Astrocyte (in vitro differentiated cells and primary cell): ENCODE results near the gene JMJD7. TPM values are rescaled to one million over a fixed set of nuclear protein-coding genes. Genes with fewer than 3 reads are reported as not detected.

Source experiments
- DNase-seq: peaks from one replicate; pipeline ENCODE4 v3.0.0-alpha.2; 2010; ENCODE audit warnings: low read depth
- FAIRE-seq: peaks from 2 replicates; lab custom pipeline; 2011; peaks lifted over from hg19 to GRCh38; lab: Jason Lieb, UNC
- H2AFZ ChIP-seq: 2 replicates; pipeline ENCODE4 v1.6.0; 2012; ENCODE audit warnings: low read depth, low read length, inconsistent platforms
- H3K27ac ChIP-seq: 2 replicates; pipeline ENCODE4 v1.5.1; 2011; ENCODE audit warnings: low read depth, low read length, inconsistent platforms
- H3K27me3 ChIP-seq: 2 replicates; pipeline ENCODE4 v1.6.0; 2011; ENCODE audit warnings: low read length, inconsistent platforms; ENCODE audit not compliant: insufficient read depth
- H3K36me3 ChIP-seq: 2 replicates; pipeline ENCODE4 v1.5.1; 2011; ENCODE audit warnings: low read length, inconsistent platforms; ENCODE audit not compliant: insufficient read depth
- H3K4me1 ChIP-seq: 2 replicates; pipeline ENCODE4 v1.5.1; 2011; ENCODE audit warnings: low read length, inconsistent platforms; ENCODE audit not compliant: insufficient read depth
- H3K4me2 ChIP-seq: 2 replicates; pipeline ENCODE4 v1.6.0; 2012; ENCODE audit warnings: low read length, inconsistent platforms
- H3K4me3 ChIP-seq: 2 replicates; pipeline ENCODE4 v1.5.1; 2011; ENCODE audit warnings: low read depth, mild to moderate bottlenecking, low read length, inconsistent platforms; ENCODE audit not compliant: insufficient read depth
- H3K79me2 ChIP-seq: 2 replicates; pipeline ENCODE4 v1.6.0; 2012; ENCODE audit warnings: mild to moderate bottlenecking, low read length, inconsistent platforms; ENCODE audit not compliant: insufficient read depth
- H3K9ac ChIP-seq: 2 replicates; pipeline ENCODE4 v1.6.0; 2012; ENCODE audit warnings: mild to moderate bottlenecking, low read length, inconsistent platforms
- H3K9me3 ChIP-seq: 2 replicates; pipeline ENCODE4 v1.5.1; 2012; ENCODE audit warnings: low read depth, mild to moderate bottlenecking, low read length, inconsistent platforms; ENCODE audit not compliant: insufficient read depth
- H4K20me1 ChIP-seq: 2 replicates; pipeline ENCODE4 v1.6.0; 2012; ENCODE audit warnings: low read length, inconsistent platforms; ENCODE audit not compliant: insufficient read depth
- H3K27ac Mint-ChIP-seq: one replicate; pipeline ENCODE4 v1.8.0; 2021; ENCODE audit warnings: mild to moderate bottlenecking, mixed read lengths; ENCODE audit not compliant: unreplicated experiment
- H3K27me3 Mint-ChIP-seq: one replicate; pipeline ENCODE4 v1.8.0; 2021; ENCODE audit warnings: low read depth, mixed read lengths; ENCODE audit not compliant: unreplicated experiment
- H3K36me3 Mint-ChIP-seq: one replicate; pipeline ENCODE4 v1.8.0; 2021; ENCODE audit warnings: low read depth, mixed read lengths; ENCODE audit not compliant: unreplicated experiment
- H3K4me1 Mint-ChIP-seq: one replicate; pipeline ENCODE4 v1.8.0; 2021; ENCODE audit warnings: low read depth, mixed read lengths; ENCODE audit not compliant: unreplicated experiment
- H3K4me3 Mint-ChIP-seq: one replicate; pipeline ENCODE4 v1.8.0; 2021; ENCODE audit warnings: mild to moderate bottlenecking, moderate library complexity, mixed read lengths; ENCODE audit not compliant: unreplicated experiment
- H3K9me3 Mint-ChIP-seq: one replicate; pipeline ENCODE4 v1.8.0; 2021; ENCODE audit warnings: mild to moderate bottlenecking, mixed read lengths; ENCODE audit not compliant: unreplicated experiment
- EZH2 ChIP-seq: IDR thresholded peaks from 2 replicates; pipeline ENCODE4 v1.6.1; 2012; ENCODE audit warnings: mild to moderate bottlenecking, low read length, inconsistent platforms; ENCODE audit not compliant: insufficient read depth
- total RNA-seq: library from RNA; stranded (reverse); gene quantifications from 2 replicates; pipeline ENCODE4 v1.2.1, GENCODE V29; 2021
- TF ChIP-seq, protein P1 (sequence below): IDR thresholded peaks from 2 replicates; pipeline ENCODE4 v1.5.1; 2011; ENCODE audit warnings: low read depth, mild to moderate bottlenecking, inconsistent platforms, low read length, moderate library complexity; ENCODE audit not compliant: insufficient read depth

The JMJD7 gene
- total RNA-seq, 1 donor from 2014 or later: 7.6 TPM

DNA sequence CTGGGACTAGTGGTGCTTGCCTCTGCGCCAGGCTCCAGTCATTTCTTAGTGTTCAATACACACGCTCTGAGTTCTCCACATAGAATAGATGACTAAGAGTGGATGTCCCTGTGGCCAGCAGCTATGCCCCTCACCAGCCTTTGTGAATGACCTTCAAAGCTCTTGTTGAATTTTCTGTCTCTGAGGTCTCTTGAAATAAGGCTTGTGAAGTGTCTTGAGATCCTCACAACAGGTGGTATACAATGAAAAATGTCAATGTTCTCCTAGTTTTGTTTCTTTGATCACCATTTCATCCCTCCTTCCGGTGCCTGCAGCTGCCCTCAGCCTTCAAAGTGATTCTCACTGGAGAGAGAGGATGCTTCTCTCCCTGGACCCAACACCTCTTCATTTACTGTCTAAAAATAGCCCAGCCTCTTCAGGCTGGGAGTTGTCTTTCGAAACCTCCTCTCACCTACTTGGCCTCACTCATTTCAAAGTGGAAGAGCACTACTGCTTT lies 48.2 kb upstream of the JMJD7 start:
- no peak overlapping the region for H3K4me3 Mint-ChIP-seq
- Histone ChIP-seq H3K4me1 (peaks cover 47% of the 10 kb centered on the region), H4K20me1 (peaks cover 79% of the 10 kb centered on the region), H3K27ac (no peak overlapping the region), H3K79me2 (peaks cover 89% of the 10 kb centered on the region), H3K36me3 (no peaks in the 10 kb centered on the region), H3K9me3 (no peaks in the 10 kb centered on the region), H3K9ac (no peak overlapping the region), H3K4me2 (peak overlapping the region; percentile 12), H3K4me3 (no peak overlapping the region), H2AFZ (no peak overlapping the region), H3K27me3 (no peaks in the 10 kb centered on the region)
- H3K4me1 Mint-ChIP-seq: peaks cover 42% of the 10 kb centered on the region
- no peaks in the 10 kb centered on the region for H3K27me3 Mint-ChIP-seq
- peaks cover 6% of the 10 kb centered on the region for H3K36me3 Mint-ChIP-seq
- TF ChIP-seq, protein P1, sequence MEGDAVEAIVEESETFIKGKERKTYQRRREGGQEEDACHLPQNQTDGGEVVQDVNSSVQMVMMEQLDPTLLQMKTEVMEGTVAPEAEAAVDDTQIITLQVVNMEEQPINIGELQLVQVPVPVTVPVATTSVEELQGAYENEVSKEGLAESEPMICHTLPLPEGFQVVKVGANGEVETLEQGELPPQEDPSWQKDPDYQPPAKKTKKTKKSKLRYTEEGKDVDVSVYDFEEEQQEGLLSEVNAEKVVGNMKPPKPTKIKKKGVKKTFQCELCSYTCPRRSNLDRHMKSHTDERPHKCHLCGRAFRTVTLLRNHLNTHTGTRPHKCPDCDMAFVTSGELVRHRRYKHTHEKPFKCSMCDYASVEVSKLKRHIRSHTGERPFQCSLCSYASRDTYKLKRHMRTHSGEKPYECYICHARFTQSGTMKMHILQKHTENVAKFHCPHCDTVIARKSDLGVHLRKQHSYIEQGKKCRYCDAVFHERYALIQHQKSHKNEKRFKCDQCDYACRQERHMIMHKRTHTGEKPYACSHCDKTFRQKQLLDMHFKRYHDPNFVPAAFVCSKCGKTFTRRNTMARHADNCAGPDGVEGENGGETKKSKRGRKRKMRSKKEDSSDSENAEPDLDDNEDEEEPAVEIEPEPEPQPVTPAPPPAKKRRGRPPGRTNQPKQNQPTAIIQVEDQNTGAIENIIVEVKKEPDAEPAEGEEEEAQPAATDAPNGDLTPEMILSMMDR: no peak
- no peak for TF ChIP-seq EZH2
- FAIRE-seq (no peak), DNase-seq (no peak)
- no peaks in the 10 kb centered on the region for H3K9me3 Mint-ChIP-seq
- H3K27ac Mint-ChIP-seq: no peak overlapping the region

DNA sequence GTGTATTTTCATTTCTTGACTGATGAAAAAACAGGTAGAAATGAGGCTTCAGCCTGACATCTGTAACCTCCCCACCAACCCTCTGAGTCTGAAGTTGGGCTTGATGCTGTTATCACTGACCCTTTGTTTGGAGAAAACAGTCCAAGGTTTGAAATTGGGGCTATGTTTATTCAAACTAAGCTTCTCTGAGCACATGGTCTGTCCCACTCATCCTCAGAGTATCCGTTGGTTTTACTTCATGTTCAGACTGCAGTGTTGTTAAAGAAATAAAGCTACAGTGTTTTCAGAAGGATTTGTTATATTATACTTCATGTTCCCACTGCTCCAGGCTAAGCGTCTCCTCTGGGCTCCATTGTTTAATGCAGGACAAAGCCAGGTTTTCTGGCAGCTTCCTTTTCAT lies 47.6 kb upstream of the JMJD7 start:
- Histone ChIP-seq H3K36me3 (no peaks in the 10 kb centered on the region), H3K4me3 (no peak overlapping the region), H3K4me2 (peak overlapping the region; percentile 12), H3K27ac (no peak overlapping the region), H3K9me3 (no peaks in the 10 kb centered on the region), H3K9ac (no peak overlapping the region), H3K79me2 (peaks cover 89% of the 10 kb centered on the region), H3K4me1 (peaks cover 42% of the 10 kb centered on the region), H3K27me3 (no peaks in the 10 kb centered on the region), H4K20me1 (peaks cover 76% of the 10 kb centered on the region), H2AFZ (no peak overlapping the region)
- no peak for FAIRE-seq
- Mint-ChIP-seq H3K27ac (no peak overlapping the region), H3K36me3 (peaks cover 6% of the 10 kb centered on the region), H3K9me3 (no peaks in the 10 kb centered on the region), H3K4me1 (peaks cover 42% of the 10 kb centered on the region), H3K27me3 (no peaks in the 10 kb centered on the region), H3K4me3 (no peak overlapping the region)
- no peak for DNase-seq
- no peak for TF ChIP-seq EZH2
- TF ChIP-seq, protein P1: no peak

GRCh38 chr15:41780727-41781126 lies 47.2 kb upstream of the JMJD7 start:
- no peak overlapping the region for H3K4me2 ChIP-seq
- no peaks in the 10 kb centered on the region for H3K27me3 ChIP-seq
- no peak overlapping the region for H3K27ac Mint-ChIP-seq
- peaks cover 72% of the 10 kb centered on the region for H4K20me1 ChIP-seq
- H3K4me3 Mint-ChIP-seq: no peak overlapping the region
- no peaks in the 10 kb centered on the region for H3K36me3 ChIP-seq
- H3K9me3 Mint-ChIP-seq: no peaks in the 10 kb centered on the region
- H3K36me3 Mint-ChIP-seq: peaks cover 6% of the 10 kb centered on the region
- no peak for DNase-seq
- peaks cover 37% of the 10 kb centered on the region for H3K4me1 ChIP-seq
- FAIRE-seq: no peak
- peaks cover 89% of the 10 kb centered on the region for H3K79me2 ChIP-seq
- no peak overlapping the region for H3K27ac ChIP-seq
- TF ChIP-seq, protein P1: no peak
- TF ChIP-seq EZH2: no peak
- H3K9ac ChIP-seq: no peak overlapping the region
- H2AFZ ChIP-seq: no peak overlapping the region
- H3K27me3 Mint-ChIP-seq: no peaks in the 10 kb centered on the region
- no peaks in the 10 kb centered on the region for H3K9me3 ChIP-seq
- peaks cover 39% of the 10 kb centered on the region for H3K4me1 Mint-ChIP-seq
- no peak overlapping the region for H3K4me3 ChIP-seq
